Liver (tissue), 9 donors: Measurements from ENCODE around the gene PAXX. TPM values are rescaled to one million over a fixed set of nuclear protein-coding genes. Genes with fewer than 3 reads are reported as not detected.

Experiments used
- DNase-seq: peaks from one replicate; pipeline ENCODE4 v3.0.0-alpha.2; 2017; ENCODE audit warnings: low spot score
- H3K27ac ChIP-seq, 2 donors: one replicate each; pipeline ENCODE4 v1.7.0; 2013; ENCODE audit warnings: inconsistent platforms in 2 of 2, low read length in 2 of 2, control low read depth in 1 of 2, low read depth in 1 of 2, mild to moderate bottlenecking in 1 of 2
- H3K27me3 ChIP-seq, 4 donors: one replicate each; pipeline versions ENCODE4 v1.6.1 to v1.7.0; 2013; ENCODE audit warnings: low read length in 3 of 4, inconsistent platforms in 1 of 4, mild to moderate bottlenecking in 1 of 4, moderate library complexity in 1 of 4; ENCODE audit not compliant: control insufficient read depth in 4 of 4, insufficient read depth in 4 of 4
- H3K36me3 ChIP-seq, 4 donors: one replicate each; pipeline versions ENCODE4 v1.6.1 to v1.7.0; 2013; ENCODE audit warnings: low read length in 3 of 4, mild to moderate bottlenecking in 3 of 4, low read depth in 1 of 4, moderate library complexity in 1 of 4; ENCODE audit not compliant: control insufficient read depth in 4 of 4, insufficient read depth in 3 of 4
- H3K4me1 ChIP-seq, 4 donors: one replicate each; pipeline versions ENCODE4 v1.6.1 to v1.7.0; 2013; ENCODE audit warnings: low read length in 3 of 4, mild to moderate bottlenecking in 3 of 4, moderate library complexity in 1 of 4; ENCODE audit not compliant: control insufficient read depth in 4 of 4, insufficient read depth in 4 of 4
- H3K4me3 ChIP-seq, 3 donors: one replicate each; pipeline versions ENCODE4 v1.6.1 to v1.7.0; 2013; ENCODE audit warnings: low read length in 3 of 3, control low read depth in 1 of 3, low read depth in 1 of 3, mild to moderate bottlenecking in 1 of 3
- H3K9ac ChIP-seq, 2 donors: one replicate each; pipeline ENCODE4 v1.7.0; 2013; ENCODE audit warnings: low read length in 2 of 2, mild to moderate bottlenecking in 2 of 2, moderate library complexity in 2 of 2, control low read depth in 1 of 2, low read depth in 1 of 2
- H3K9me3 ChIP-seq, 4 donors: one replicate each; pipeline versions ENCODE4 v1.6.1 to v1.7.0; 2013; ENCODE audit warnings: low read length in 3 of 4; ENCODE audit not compliant: control insufficient read depth in 4 of 4
- EGR1 ChIP-seq, 2 donors: IDR thresholded peaks; 2 replicates each; pipeline ENCODE4 v1.6.1; 2016 to 2018; ENCODE audit warnings: antibody characterized with exemption in 2 of 2, low read depth in 2 of 2
- FOXA1 ChIP-seq: IDR thresholded peaks from 2 replicates; pipeline ENCODE4 v1.6.1; 2016; ENCODE audit warnings: antibody characterized with exemption
- FOXA2 ChIP-seq: IDR thresholded peaks from 2 replicates; pipeline ENCODE4 v1.6.1; 2016; ENCODE audit warnings: antibody characterized with exemption
- HNF4A ChIP-seq, 2 donors: conservative IDR thresholded peaks; 2 replicates each; pipeline ENCODE4 v1.6.1; 2016; ENCODE audit warnings: antibody characterized with exemption in 2 of 2, mild to moderate bottlenecking in 2 of 2
- HNF4G ChIP-seq: IDR thresholded peaks from 2 replicates; pipeline ENCODE4 v1.6.1; 2016; ENCODE audit warnings: antibody characterized with exemption
- JUND ChIP-seq, 2 donors: IDR thresholded peaks; 2 replicates each; pipeline ENCODE4 v1.6.1; 2016; ENCODE audit warnings: antibody characterized with exemption in 2 of 2
- RXRA ChIP-seq, 2 donors: IDR thresholded peaks; 2 replicates each; pipeline ENCODE4 v1.6.1; 2017 to 2018; ENCODE audit warnings: antibody characterized with exemption in 2 of 2, mild to moderate bottlenecking in 1 of 2
- TAF1 ChIP-seq: conservative IDR thresholded peaks from 2 replicates; pipeline ENCODE4 v1.6.1; 2016; ENCODE audit warnings: antibody characterized with exemption, mild to moderate bottlenecking
- YY1 ChIP-seq: IDR thresholded peaks from 2 replicates; pipeline ENCODE4 v1.6.1; 2016; ENCODE audit warnings: antibody characterized with exemption, mild to moderate bottlenecking
- WGBS: extraction: QIAGEN DNeasy Blood & Tissue Kit; methylation state at CpG from one replicate; pipeline ENCODE4 v1.1.7; 2013; 5-methylcytosine and 5-hydroxymethylcytosine counted together
- polyA plus RNA-seq, 2 donors: library from polyadenylated mRNA; stranded (reverse) in 1 of 2; unstranded in 1 of 2; fragments of 200-250 nt in 1 of 2; fragments of >200 nt in 1 of 2; fragmentation: Nextera tagmentation in 1 of 2; extraction: Ambion mirVana in 1 of 2; gene quantifications; one replicate each; pipeline versions ENCODE4 v1.2.1 to v1.2.3, GENCODE V29; 2013 to 2015
- total RNA-seq, 2 donors: library from RNA; depleted of rRNA; stranded (reverse); fragments of >200 nt; gene quantifications; one replicate each; pipeline ENCODE4 v1.2.3, GENCODE V29; 2014
- TF ChIP-seq, protein P1 (sequence below): IDR thresholded peaks from 2 replicates; pipeline ENCODE4 v1.6.1; 2016; ENCODE audit warnings: antibody characterized with exemption, mild to moderate bottlenecking
- TF ChIP-seq, protein P2 (sequence below): IDR thresholded peaks from 2 replicates; pipeline ENCODE4 v1.6.1; 2016; ENCODE audit warnings: antibody characterized with exemption
- TF ChIP-seq, protein P3 (sequence below): IDR thresholded peaks from 2 replicates; pipeline ENCODE4 v1.6.1; 2016; ENCODE audit warnings: antibody characterized with exemption
- TF ChIP-seq, protein P4 (sequence below): IDR thresholded peaks from 2 replicates; pipeline ENCODE4 v1.6.1; 2016; ENCODE audit warnings: antibody characterized with exemption
- TF ChIP-seq, protein P5 (sequence below): fragments of 150-350 bp; IDR thresholded peaks from 2 replicates; pipeline ENCODE4 v1.5.1; 2017; ENCODE audit warnings: improper control_type of control experiment, low read depth, low read length; ENCODE audit not compliant: missing input control
- donor health status: healthy.
- donor health status: healthy.
- donor health status: healthy.
- donor health status: healthy.
- donor health status: healthy.

Gene PAXX
- total and polyA plus RNA-seq, 4 donors: 7.3 to 34.1 (median 19.2) TPM

DNA sequence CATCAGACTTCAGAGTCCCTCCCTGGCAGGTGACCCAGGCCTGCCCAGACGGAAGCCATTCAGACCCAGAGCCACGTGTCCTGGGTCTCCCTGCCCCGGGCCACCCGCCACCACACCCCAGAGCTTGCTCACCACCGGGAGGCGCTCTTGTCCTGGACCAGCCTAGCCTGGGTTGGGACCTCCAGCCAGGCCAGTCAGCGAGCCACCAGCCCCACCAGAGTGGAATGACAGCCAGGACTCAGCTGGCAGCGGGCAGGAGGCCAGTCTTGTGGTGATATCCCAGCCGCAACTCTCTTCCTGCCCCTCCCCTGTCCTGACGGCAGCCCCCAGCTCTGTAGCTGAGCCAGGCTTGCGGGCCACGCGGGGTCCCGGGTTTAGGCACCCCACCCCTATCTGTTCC, 16.6 kb upstream of the PAXX start (continued):
- TF ChIP-seq YY1: no peak
- TF ChIP-seq, protein P1, sequence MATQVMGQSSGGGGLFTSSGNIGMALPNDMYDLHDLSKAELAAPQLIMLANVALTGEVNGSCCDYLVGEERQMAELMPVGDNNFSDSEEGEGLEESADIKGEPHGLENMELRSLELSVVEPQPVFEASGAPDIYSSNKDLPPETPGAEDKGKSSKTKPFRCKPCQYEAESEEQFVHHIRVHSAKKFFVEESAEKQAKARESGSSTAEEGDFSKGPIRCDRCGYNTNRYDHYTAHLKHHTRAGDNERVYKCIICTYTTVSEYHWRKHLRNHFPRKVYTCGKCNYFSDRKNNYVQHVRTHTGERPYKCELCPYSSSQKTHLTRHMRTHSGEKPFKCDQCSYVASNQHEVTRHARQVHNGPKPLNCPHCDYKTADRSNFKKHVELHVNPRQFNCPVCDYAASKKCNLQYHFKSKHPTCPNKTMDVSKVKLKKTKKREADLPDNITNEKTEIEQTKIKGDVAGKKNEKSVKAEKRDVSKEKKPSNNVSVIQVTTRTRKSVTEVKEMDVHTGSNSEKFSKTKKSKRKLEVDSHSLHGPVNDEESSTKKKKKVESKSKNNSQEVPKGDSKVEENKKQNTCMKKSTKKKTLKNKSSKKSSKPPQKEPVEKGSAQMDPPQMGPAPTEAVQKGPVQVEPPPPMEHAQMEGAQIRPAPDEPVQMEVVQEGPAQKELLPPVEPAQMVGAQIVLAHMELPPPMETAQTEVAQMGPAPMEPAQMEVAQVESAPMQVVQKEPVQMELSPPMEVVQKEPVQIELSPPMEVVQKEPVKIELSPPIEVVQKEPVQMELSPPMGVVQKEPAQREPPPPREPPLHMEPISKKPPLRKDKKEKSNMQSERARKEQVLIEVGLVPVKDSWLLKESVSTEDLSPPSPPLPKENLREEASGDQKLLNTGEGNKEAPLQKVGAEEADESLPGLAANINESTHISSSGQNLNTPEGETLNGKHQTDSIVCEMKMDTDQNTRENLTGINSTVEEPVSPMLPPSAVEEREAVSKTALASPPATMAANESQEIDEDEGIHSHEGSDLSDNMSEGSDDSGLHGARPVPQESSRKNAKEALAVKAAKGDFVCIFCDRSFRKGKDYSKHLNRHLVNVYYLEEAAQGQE: no peak

DNA sequence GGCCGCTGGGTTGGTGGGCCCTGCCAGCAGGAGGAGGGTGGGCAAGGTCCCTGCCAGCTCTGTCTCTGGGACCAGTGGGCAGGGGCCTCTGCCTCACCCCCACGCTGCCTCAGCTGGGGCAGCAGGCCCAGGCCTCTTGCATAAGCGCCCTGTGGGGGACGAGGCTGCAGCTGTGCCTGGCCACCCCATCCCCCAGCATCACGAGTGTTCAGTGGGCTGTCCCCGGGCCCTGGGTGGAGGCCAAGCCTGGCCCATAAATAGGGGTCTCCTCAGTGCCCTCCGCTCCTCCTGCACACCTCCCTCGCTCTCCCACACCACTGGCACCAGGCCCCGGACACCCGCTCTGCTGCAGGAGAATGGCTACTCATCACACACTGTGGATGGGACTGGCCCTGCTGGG, 15.0 kb upstream of the PAXX start, which contains the start of gene PTGDS:
TSS of gene PTGDS (plus strand) at position 282 of the 400 bp plus-strand sequence. CDS start at position 357, 75 bp downstream.
- Histone ChIP-seq H3K4me3 (peak within 1 kb of the TSS in 1 of 3 donors; percentile 33), H3K36me3 (no peaks in the 10 kb centered on the region), H3K4me1 (peaks cover 0 to 7% (median 4%) of the 10 kb centered on the region in 4 donors), H3K27me3 (no peaks in the 10 kb centered on the region), H3K9ac (no peak within 1 kb of the TSS), H3K27ac (no peak within 1 kb of the TSS), H3K9me3 (no peaks in the 10 kb centered on the region)
- no peak for TF ChIP-seq RXRA (IDR thresholded peaks at IDR 0.05)
- DNase-seq: no peak
- 81% methylated on average over 10 of the region's 10 CpGs for WGBS

DNA sequence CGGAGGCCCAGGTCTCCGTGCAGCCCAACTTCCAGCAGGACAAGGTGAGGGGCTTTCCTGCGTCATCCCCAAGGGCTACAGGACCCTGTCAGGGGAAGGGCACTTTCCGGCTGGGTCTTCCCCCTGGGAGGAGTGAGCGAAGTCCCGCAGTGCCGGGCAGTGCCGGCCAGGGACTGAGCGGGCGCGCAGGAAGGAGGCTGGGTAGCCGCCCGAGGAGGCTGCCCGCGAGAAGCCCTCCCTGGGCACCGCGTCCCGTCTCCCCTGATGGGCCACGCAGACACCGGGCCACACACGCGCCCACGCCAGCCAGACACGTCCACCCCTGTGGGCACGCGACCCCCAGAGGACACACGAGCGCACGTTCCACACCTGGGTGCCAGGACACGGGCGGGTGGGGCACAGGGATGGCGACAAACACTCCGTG, 14.6 kb upstream of the PAXX start:
- Histone ChIP-seq H3K27ac (no peak overlapping the region), H3K4me3 (peak overlapping the region in 1 of 3 donors; percentile 33), H3K27me3 (no peaks in the 10 kb centered on the region), H3K36me3 (no peaks in the 10 kb centered on the region), H3K9ac (no peak overlapping the region), H3K9me3 (no peaks in the 10 kb centered on the region), H3K4me1 (peaks cover 0 to 7% (median 4%) of the 10 kb centered on the region in 4 donors)
- DNase-seq: no peak
- WGBS: 21% methylated on average over 33 of the region's 33 CpGs
- TF ChIP-seq, protein P2, sequence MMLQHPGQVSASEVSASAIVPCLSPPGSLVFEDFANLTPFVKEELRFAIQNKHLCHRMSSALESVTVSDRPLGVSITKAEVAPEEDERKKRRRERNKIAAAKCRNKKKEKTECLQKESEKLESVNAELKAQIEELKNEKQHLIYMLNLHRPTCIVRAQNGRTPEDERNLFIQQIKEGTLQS: no peak
- TF ChIP-seq EGR1 (IDR thresholded peaks at IDR 0.05; ENCODE audit: low read depth in 2 of 2) (no peak), JUND (IDR thresholded peaks at IDR 0.05) (no peak), HNF4G (no peak), FOXA2 (no peak), HNF4A (conservative IDR thresholded peaks at IDR 0.05) (no peak), TAF1 (no peak), RXRA (IDR thresholded peaks at IDR 0.05) (no peak), FOXA1 (no peak), YY1 (no peak)
- TF ChIP-seq, protein P3, sequence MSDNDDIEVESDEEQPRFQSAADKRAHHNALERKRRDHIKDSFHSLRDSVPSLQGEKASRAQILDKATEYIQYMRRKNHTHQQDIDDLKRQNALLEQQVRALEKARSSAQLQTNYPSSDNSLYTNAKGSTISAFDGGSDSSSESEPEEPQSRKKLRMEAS: no peak
- TF ChIP-seq, protein P4, sequence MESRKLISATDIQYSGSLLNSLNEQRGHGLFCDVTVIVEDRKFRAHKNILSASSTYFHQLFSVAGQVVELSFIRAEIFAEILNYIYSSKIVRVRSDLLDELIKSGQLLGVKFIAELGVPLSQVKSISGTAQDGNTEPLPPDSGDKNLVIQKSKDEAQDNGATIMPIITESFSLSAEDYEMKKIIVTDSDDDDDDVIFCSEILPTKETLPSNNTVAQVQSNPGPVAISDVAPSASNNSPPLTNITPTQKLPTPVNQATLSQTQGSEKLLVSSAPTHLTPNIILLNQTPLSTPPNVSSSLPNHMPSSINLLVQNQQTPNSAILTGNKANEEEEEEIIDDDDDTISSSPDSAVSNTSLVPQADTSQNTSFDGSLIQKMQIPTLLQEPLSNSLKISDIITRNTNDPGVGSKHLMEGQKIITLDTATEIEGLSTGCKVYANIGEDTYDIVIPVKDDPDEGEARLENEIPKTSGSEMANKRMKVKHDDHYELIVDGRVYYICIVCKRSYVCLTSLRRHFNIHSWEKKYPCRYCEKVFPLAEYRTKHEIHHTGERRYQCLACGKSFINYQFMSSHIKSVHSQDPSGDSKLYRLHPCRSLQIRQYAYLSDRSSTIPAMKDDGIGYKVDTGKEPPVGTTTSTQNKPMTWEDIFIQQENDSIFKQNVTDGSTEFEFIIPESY: no peak
- TF ChIP-seq, protein P5, sequence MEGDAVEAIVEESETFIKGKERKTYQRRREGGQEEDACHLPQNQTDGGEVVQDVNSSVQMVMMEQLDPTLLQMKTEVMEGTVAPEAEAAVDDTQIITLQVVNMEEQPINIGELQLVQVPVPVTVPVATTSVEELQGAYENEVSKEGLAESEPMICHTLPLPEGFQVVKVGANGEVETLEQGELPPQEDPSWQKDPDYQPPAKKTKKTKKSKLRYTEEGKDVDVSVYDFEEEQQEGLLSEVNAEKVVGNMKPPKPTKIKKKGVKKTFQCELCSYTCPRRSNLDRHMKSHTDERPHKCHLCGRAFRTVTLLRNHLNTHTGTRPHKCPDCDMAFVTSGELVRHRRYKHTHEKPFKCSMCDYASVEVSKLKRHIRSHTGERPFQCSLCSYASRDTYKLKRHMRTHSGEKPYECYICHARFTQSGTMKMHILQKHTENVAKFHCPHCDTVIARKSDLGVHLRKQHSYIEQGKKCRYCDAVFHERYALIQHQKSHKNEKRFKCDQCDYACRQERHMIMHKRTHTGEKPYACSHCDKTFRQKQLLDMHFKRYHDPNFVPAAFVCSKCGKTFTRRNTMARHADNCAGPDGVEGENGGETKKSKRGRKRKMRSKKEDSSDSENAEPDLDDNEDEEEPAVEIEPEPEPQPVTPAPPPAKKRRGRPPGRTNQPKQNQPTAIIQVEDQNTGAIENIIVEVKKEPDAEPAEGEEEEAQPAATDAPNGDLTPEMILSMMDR: no peak
